HFFc6 (cell line): ENCODE data around the gene ATP2B3. TPM values are rescaled to one million over a fixed set of nuclear protein-coding genes. Genes with fewer than 3 reads are reported as not detected.

ENCODE experiments used
- DNase-seq: peaks from one replicate; pipeline ENCODE4 v3.0.0-alpha.2; 2018
- H3K27ac Mint-ChIP-seq: 2 replicates; pipeline ENCODE4 v1.8.0; 2020; ENCODE audit warnings: mild to moderate bottlenecking, mixed read lengths
- H3K27me3 Mint-ChIP-seq: 2 replicates; pipeline ENCODE4 v1.8.0; 2021; ENCODE audit warnings: mild to moderate bottlenecking, moderate library complexity, mixed read lengths; ENCODE audit not compliant: insufficient read depth
- H3K36me3 Mint-ChIP-seq: 2 replicates; pipeline ENCODE4 v1.8.0; 2021; ENCODE audit warnings: low read depth, mixed read lengths
- H3K4me1 Mint-ChIP-seq: 2 replicates; pipeline ENCODE4 v1.8.0; 2020; ENCODE audit warnings: low read depth, mixed read lengths
- H3K4me3 Mint-ChIP-seq: 2 replicates; pipeline ENCODE4 v1.8.0; 2020; ENCODE audit warnings: mild to moderate bottlenecking, moderate library complexity, mixed read lengths
- H3K9me3 Mint-ChIP-seq: 2 replicates; pipeline ENCODE4 v1.8.0; 2020; ENCODE audit warnings: mild to moderate bottlenecking, mixed read lengths
- total RNA-seq, 6 experiments: library from RNA; stranded (reverse); fragmentation: NEBNext Ultra II Directional; extraction: Animal tissue kit (Norgen Biotek cat#: 25700); gene quantifications; 2 replicates in 1 of 6; 3 replicates in 5 of 6; pipeline ENCODE4 v1.2.3, GENCODE V29; 2021
- TF ChIP-seq, protein P1 (sequence below): fragments of 200-600 bp; sonication (generic); IDR thresholded peaks from 2 replicates; pipeline ENCODE4 v1.5.0; 2021; ENCODE audit warnings: antibody characterized with exemption, mild to moderate bottlenecking

The ATP2B3 gene
- total RNA-seq, 6 experiments from 2014 or later, result not detected

- peaks cover 15% of the 10 kb centered on the region for H3K4me1 Mint-ChIP-seq
- TF ChIP-seq, protein P1, sequence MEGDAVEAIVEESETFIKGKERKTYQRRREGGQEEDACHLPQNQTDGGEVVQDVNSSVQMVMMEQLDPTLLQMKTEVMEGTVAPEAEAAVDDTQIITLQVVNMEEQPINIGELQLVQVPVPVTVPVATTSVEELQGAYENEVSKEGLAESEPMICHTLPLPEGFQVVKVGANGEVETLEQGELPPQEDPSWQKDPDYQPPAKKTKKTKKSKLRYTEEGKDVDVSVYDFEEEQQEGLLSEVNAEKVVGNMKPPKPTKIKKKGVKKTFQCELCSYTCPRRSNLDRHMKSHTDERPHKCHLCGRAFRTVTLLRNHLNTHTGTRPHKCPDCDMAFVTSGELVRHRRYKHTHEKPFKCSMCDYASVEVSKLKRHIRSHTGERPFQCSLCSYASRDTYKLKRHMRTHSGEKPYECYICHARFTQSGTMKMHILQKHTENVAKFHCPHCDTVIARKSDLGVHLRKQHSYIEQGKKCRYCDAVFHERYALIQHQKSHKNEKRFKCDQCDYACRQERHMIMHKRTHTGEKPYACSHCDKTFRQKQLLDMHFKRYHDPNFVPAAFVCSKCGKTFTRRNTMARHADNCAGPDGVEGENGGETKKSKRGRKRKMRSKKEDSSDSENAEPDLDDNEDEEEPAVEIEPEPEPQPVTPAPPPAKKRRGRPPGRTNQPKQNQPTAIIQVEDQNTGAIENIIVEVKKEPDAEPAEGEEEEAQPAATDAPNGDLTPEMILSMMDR, result no peak
- no peak overlapping the region for H3K4me3 Mint-ChIP-seq
- H3K27me3 Mint-ChIP-seq, result peaks cover 2% of the 10 kb centered on the region; the same call in 1 of the 2 replicates
- H3K9me3 Mint-ChIP-seq, result no peaks in the 10 kb centered on the region
- H3K27ac Mint-ChIP-seq, result no peak overlapping the region
- H3K36me3 Mint-ChIP-seq, result no peaks in the 10 kb centered on the region; the same call in 1 of the 2 replicates
- no peak for DNase-seq
Measured at GRCh38 chrX:153498453-153498852, 19.0 kb upstream of the ATP2B3 start.

- TF ChIP-seq, protein P1, result no peak
- Mint-ChIP-seq H3K27me3 (peaks cover 2% of the 10 kb centered on the region; the same call in 1 of the 2 replicates), H3K27ac (no peak overlapping the region), H3K4me1 (peaks cover 7% of the 10 kb centered on the region), H3K9me3 (no peaks in the 10 kb centered on the region), H3K4me3 (no peak overlapping the region), H3K36me3 (no peaks in the 10 kb centered on the region; the same call in 1 of the 2 replicates)
- DNase-seq, result no peak
Measured at GRCh38 chrX:153499341-153499740, 18.1 kb upstream of the ATP2B3 start.

DNA sequence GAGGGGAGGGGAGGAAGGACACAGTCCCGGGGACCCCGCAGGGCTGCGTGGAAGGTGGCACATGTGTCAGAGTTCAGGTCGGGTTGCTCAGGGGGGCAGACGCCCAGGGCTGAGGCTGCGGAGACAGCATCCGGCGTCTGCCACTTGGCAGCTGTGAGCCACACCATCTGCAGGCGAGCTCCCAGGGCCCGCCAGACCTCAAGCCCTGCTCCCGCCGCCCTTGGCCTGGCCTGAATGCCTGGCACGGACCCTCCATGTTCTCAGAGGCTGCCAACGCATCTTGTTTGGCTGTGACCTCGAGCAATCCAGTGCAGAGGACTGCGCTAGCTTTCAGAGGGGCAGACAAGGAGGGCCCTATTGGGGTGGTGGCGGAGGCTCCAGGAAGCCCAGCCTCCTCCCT lies 17.6 kb upstream of the ATP2B3 start:
- H3K27ac Mint-ChIP-seq, result no peak overlapping the region
- no peaks in the 10 kb centered on the region for H3K9me3 Mint-ChIP-seq
- no peak overlapping the region for H3K4me3 Mint-ChIP-seq
- H3K36me3 Mint-ChIP-seq, result no peaks in the 10 kb centered on the region; the same call in 1 of the 2 replicates
- TF ChIP-seq, protein P1, result no peak
- H3K27me3 Mint-ChIP-seq, result peaks cover 2% of the 10 kb centered on the region; the same call in 1 of the 2 replicates
- DNase-seq, result no peak
- H3K4me1 Mint-ChIP-seq, result peaks cover 5% of the 10 kb centered on the region; the same call in 1 of the 2 replicates

GRCh38 chrX:153500676-153501280 lies 16.7 kb upstream of the ATP2B3 start:
- H3K27me3 Mint-ChIP-seq, result no peaks in the 10 kb centered on the region
- H3K36me3 Mint-ChIP-seq, result no peaks in the 10 kb centered on the region; the same call in 1 of the 2 replicates
- no peak overlapping the region for H3K4me3 Mint-ChIP-seq
- TF ChIP-seq, protein P1, result no peak
- no peaks in the 10 kb centered on the region for H3K9me3 Mint-ChIP-seq
- peaks cover 5% of the 10 kb centered on the region; the same call in 1 of the 2 replicates for H3K4me1 Mint-ChIP-seq
- H3K27ac Mint-ChIP-seq, result no peak overlapping the region
- no peak for DNase-seq

DNA sequence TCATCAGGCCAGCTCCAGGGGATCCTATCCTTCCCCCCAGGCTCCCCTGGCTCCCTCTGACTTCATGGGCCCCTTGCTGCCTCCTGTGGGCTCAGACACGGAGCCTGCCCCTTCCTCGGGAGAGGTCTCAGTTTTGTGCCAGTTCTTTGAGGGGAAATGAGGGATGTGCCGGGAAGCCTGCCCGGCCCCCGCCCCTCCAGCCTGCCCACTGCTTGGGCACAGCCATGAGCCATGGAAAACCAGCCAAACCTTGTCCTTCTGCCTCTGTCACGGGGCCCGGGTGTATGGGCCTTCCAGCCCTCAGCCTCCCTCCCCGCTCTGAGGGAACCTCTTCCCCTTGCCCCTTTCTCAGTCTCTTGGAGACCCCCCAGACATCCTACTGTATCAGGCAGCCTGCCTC lies 15.9 kb upstream of the ATP2B3 start:
- H3K36me3 Mint-ChIP-seq, result no peaks in the 10 kb centered on the region; the same call in 1 of the 2 replicates
- no peaks in the 10 kb centered on the region for H3K9me3 Mint-ChIP-seq
- no peak for DNase-seq
- TF ChIP-seq, protein P1, result no peak
- no peak overlapping the region for H3K27ac Mint-ChIP-seq
- no peak overlapping the region for H3K4me3 Mint-ChIP-seq
- peaks cover 5% of the 10 kb centered on the region; the same call in 1 of the 2 replicates for H3K4me1 Mint-ChIP-seq
- H3K27me3 Mint-ChIP-seq, result no peaks in the 10 kb centered on the region
